Measurements from ENCODE around the gene NR1H2.

NR1H2 gene

GRCh38 chr19:50362030-50362412, 14.2 kb upstream of the NR1H2 start:
- no peaks in the 10 kb centered on the region for H3K36me3 ChIP-seq (ENCODE audit: control insufficient read depth, insufficient read depth, low read length)
- DNase-seq (ENCODE audit: extremely low read depth, insufficient read length) = no peak
- H3K27me3 ChIP-seq (replicated peaks; ENCODE audit: control insufficient read depth, insufficient read depth, low read length) = no peaks in the 10 kb centered on the region
- H3K4me3 ChIP-seq (replicated peaks; ENCODE audit: low read depth, low read length) = no peak overlapping the region
- TF ChIP-seq CTCF (IDR thresholded peaks at IDR 0.05; ENCODE audit: insufficient read depth, low read length, poor library complexity, severe bottlenecking) = no peak

GRCh38 chr19:50362656-50363424, 13.4 kb upstream of the NR1H2 start:
- no peak for DNase-seq (ENCODE audit: extremely low read depth, insufficient read length)
- Histone ChIP-seq H3K4me3 (replicated peaks; ENCODE audit: low read depth, low read length) (no peak overlapping the region), H3K27me3 (replicated peaks; ENCODE audit: control insufficient read depth, insufficient read depth, low read length) (no peaks in the 10 kb centered on the region), H3K36me3 (ENCODE audit: control insufficient read depth, insufficient read depth, low read length) (no peaks in the 10 kb centered on the region)
- no peak for TF ChIP-seq CTCF (IDR thresholded peaks at IDR 0.05; ENCODE audit: insufficient read depth, low read length, poor library complexity, severe bottlenecking)

- DNase-seq (ENCODE audit: extremely low read depth, insufficient read length) = peak; percentile 71
- Histone ChIP-seq H3K36me3 (ENCODE audit: control insufficient read depth, insufficient read depth, low read length) (no peaks in the 10 kb centered on the region), H3K4me3 (replicated peaks; ENCODE audit: low read depth, low read length) (peak within 1 kb of the TSS; percentile 15; the same call in 1 of the 2 replicates), H3K27me3 (replicated peaks; ENCODE audit: control insufficient read depth, insufficient read depth, low read length) (no peaks in the 10 kb centered on the region)
- TF ChIP-seq CTCF (IDR thresholded peaks at IDR 0.05; ENCODE audit: insufficient read depth, low read length, poor library complexity, severe bottlenecking) = no peak
Observed at GRCh38 chr19:50365434-50366306, 10.6 kb upstream of the NR1H2 start, which contains the start of gene NAPSA. NAPSA (minus strand) TSS chr19:50365639; CDS start chr19:50365621, 18 bp downstream.

- DNase-seq (ENCODE audit: extremely low read depth, insufficient read length) = peak; percentile 81
- H3K27me3 ChIP-seq (replicated peaks; ENCODE audit: control insufficient read depth, insufficient read depth, low read length) = no peaks in the 10 kb centered on the region
- TF ChIP-seq CTCF (IDR thresholded peaks at IDR 0.05; ENCODE audit: insufficient read depth, low read length, poor library complexity, severe bottlenecking) = peak; percentile 77
- peak overlapping the region; percentile 76 for H3K4me3 ChIP-seq (replicated peaks; ENCODE audit: low read depth, low read length)
- H3K36me3 ChIP-seq (ENCODE audit: control insufficient read depth, insufficient read depth, low read length) = no peaks in the 10 kb centered on the region
Observed at GRCh38 chr19:50368649-50369570, 7.3 kb upstream of the NR1H2 start.

GRCh38 chr19:50371914-50372475, 4.3 kb upstream of the NR1H2 start:
- no peak for TF ChIP-seq CTCF (IDR thresholded peaks at IDR 0.05; ENCODE audit: insufficient read depth, low read length, poor library complexity, severe bottlenecking)
- Histone ChIP-seq H3K27me3 (replicated peaks; ENCODE audit: control insufficient read depth, insufficient read depth, low read length) (no peaks in the 10 kb centered on the region), H3K4me3 (replicated peaks; ENCODE audit: low read depth, low read length) (no peak overlapping the region), H3K36me3 (ENCODE audit: control insufficient read depth, insufficient read depth, low read length) (no peaks in the 10 kb centered on the region)
- DNase-seq (ENCODE audit: extremely low read depth, insufficient read length) = no peak

Measured in GM06990 (cell line).